Esophagus (tissue), 2 donors: ENCODE data around the gene KDM5C. TPM values are rescaled to one million over a fixed set of nuclear protein-coding genes. Genes with fewer than 3 reads are reported as not detected.

ENCODE experiments used
- H3K27ac ChIP-seq, 2 donors: one replicate each; pipeline ENCODE4 v1.5.1; 2013; ENCODE audit warnings: low read depth in 2 of 2, mild to moderate bottlenecking in 2 of 2, inconsistent platforms in 1 of 2, low read length in 1 of 2, moderate library complexity in 1 of 2
- H3K27me3 ChIP-seq, 2 donors: one replicate each; pipeline ENCODE4 v1.6.1; 2013; ENCODE audit warnings: low read length in 2 of 2, control low read depth in 1 of 2, mild to moderate bottlenecking in 1 of 2; ENCODE audit not compliant: insufficient read depth in 2 of 2, control insufficient read depth in 1 of 2
- H3K36me3 ChIP-seq, 2 donors: one replicate each; pipeline ENCODE4 v1.6.1; 2013; ENCODE audit warnings: low read length in 1 of 2; ENCODE audit not compliant: control insufficient read depth in 2 of 2, insufficient read depth in 2 of 2
- H3K4me1 ChIP-seq, 2 donors: one replicate each; pipeline ENCODE4 v1.6.1; 2013; ENCODE audit warnings: low read length in 1 of 2; ENCODE audit not compliant: control insufficient read depth in 2 of 2, insufficient read depth in 2 of 2
- H3K4me3 ChIP-seq, 2 donors: one replicate each; pipeline ENCODE4 v1.5.1; 2013; ENCODE audit warnings: low read length in 2 of 2, mild to moderate bottlenecking in 2 of 2, low read depth in 1 of 2, moderate library complexity in 1 of 2
- H3K9me3 ChIP-seq, 2 donors: one replicate each; pipeline ENCODE4 v1.6.1; 2013; ENCODE audit warnings: mild to moderate bottlenecking in 2 of 2, low read depth in 1 of 2, low read length in 1 of 2, moderate library complexity in 1 of 2; ENCODE audit not compliant: control insufficient read depth in 2 of 2, insufficient read depth in 1 of 2
- WGBS, 2 donors: extraction: QIAGEN DNeasy Blood & Tissue Kit; methylation state at CpG; one replicate each; pipeline ENCODE4 v1.1.7; 2013; 5-methylcytosine and 5-hydroxymethylcytosine counted together
- polyA plus RNA-seq, 2 donors: library from polyadenylated mRNA; stranded (reverse); fragments of 200-250 nt; gene quantifications; one replicate each; pipeline ENCODE4 v1.2.3, GENCODE V29; 2013
- donor health status: healthy with polysubstance abuse.
- donor health status: Bipolar disorder and iron deficiency.

The KDM5C gene
- polyA plus RNA-seq, 2 donors = 37.1 to 42.6 TPM

- H3K27ac ChIP-seq = peak overlapping the region in 1 of 2 donors; percentile 28
- H3K9me3 ChIP-seq = no peaks in the 10 kb centered on the region
- H3K36me3 ChIP-seq = no peaks in the 10 kb centered on the region
- H3K27me3 ChIP-seq = no peaks in the 10 kb centered on the region
- H3K4me3 ChIP-seq = no peak overlapping the region
- WGBS, 2 donors = 79% methylated on average over 7 of the region's 7 CpGs
- no peaks in the 10 kb centered on the region for H3K4me1 ChIP-seq
These were observed 37.3 kb upstream of the KDM5C start for GRCh38 chrX:53262189-53262917.

- Histone ChIP-seq H3K4me3 (no peak overlapping the region), H3K9me3 (no peaks in the 10 kb centered on the region), H3K27me3 (no peaks in the 10 kb centered on the region), H3K4me1 (no peaks in the 10 kb centered on the region), H3K36me3 (no peaks in the 10 kb centered on the region), H3K27ac (no peak overlapping the region)
- 50 to 54% methylated on average over 7 of the region's 7 CpGs for WGBS, 2 donors
These were observed 36.5 kb upstream of the KDM5C start for GRCh38 chrX:53261355-53261972.

- Histone ChIP-seq H3K27ac (no peak overlapping the region), H3K4me3 (no peak overlapping the region), H3K36me3 (no peaks in the 10 kb centered on the region), H3K27me3 (no peaks in the 10 kb centered on the region), H3K4me1 (no peaks in the 10 kb centered on the region), H3K9me3 (no peaks in the 10 kb centered on the region)
- WGBS, 2 donors = 70 to 75% methylated on average over 6 to 7 of the region's 7 CpGs
These were observed 35.8 kb upstream of the KDM5C start for GRCh38 chrX:53260836-53261235.

GRCh38 chrX:53257670-53258423 lies 32.8 kb upstream of the KDM5C start:
- H3K27ac ChIP-seq = no peak overlapping the region
- no peaks in the 10 kb centered on the region for H3K36me3 ChIP-seq
- no peaks in the 10 kb centered on the region for H3K9me3 ChIP-seq
- no peaks in the 10 kb centered on the region for H3K4me1 ChIP-seq
- no peak overlapping the region for H3K4me3 ChIP-seq
- 85 to 93% methylated on average over 6 of the region's 6 CpGs for WGBS, 2 donors
- no peaks in the 10 kb centered on the region for H3K27me3 ChIP-seq

DNA sequence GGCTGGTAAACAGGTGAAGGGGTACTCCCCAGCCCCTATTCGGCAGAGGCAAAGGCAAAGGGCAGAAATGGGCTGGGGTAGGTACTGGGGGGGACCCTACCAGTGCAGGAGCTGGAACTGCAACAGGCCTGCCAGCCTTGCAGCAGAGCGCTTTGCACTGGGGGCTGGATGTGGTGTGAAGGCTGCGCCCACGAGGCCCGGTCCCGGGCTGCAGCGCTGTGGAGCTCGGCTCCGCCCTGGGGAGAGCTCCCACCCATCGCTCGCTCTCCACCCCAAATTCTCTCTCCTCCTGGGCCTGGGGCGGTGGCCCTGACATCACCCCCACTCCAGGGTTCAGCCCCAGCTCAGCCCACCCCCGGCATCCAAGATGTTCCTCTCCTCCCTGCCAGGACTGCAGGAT lies 32.2 kb upstream of the KDM5C start:
- no peaks in the 10 kb centered on the region for H3K36me3 ChIP-seq
- H3K4me1 ChIP-seq = no peaks in the 10 kb centered on the region
- H3K9me3 ChIP-seq = no peaks in the 10 kb centered on the region
- H3K27ac ChIP-seq = no peak overlapping the region
- 83 to 87% methylated on average over 12 to 13 of the region's 13 CpGs for WGBS, 2 donors
- no peaks in the 10 kb centered on the region for H3K27me3 ChIP-seq
- no peak overlapping the region for H3K4me3 ChIP-seq

DNA sequence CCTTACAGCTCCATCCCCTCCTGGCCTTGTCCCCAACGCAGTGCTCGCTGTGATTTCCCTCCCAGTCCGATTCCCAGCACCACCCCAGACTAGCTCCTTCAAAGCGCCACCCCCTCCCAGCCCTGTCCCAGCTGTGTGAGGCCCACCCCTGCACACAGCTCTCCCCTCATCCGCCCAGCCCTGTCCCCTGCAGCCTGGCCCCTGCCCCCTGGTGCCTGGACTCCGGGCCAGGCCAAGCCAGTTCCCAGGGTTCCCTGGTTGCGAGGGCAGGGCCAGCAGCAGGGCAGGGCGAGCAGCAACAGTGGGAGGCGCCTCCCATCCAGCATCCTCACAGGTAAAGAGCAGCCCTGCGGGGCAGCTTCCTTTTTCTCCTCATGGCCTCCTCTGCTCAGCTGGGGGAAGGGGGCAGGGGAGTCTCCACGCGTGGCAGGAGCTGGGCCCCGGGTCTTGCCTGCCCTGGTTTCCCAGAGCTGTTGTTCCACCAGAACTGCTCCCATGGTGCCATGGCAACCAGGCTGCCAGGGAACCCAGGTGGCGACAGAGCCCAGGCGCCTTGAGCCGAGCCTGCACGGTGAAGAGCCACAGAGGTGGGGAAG lies 31.5 kb upstream of the KDM5C start:
- no peaks in the 10 kb centered on the region for H3K27me3 ChIP-seq
- 57 to 74% methylated on average over 17 of the region's 17 CpGs for WGBS, 2 donors
- H3K27ac ChIP-seq = no peak overlapping the region
- H3K4me3 ChIP-seq = no peak overlapping the region
- no peaks in the 10 kb centered on the region for H3K4me1 ChIP-seq
- H3K36me3 ChIP-seq = no peaks in the 10 kb centered on the region
- no peaks in the 10 kb centered on the region for H3K9me3 ChIP-seq

DNA sequence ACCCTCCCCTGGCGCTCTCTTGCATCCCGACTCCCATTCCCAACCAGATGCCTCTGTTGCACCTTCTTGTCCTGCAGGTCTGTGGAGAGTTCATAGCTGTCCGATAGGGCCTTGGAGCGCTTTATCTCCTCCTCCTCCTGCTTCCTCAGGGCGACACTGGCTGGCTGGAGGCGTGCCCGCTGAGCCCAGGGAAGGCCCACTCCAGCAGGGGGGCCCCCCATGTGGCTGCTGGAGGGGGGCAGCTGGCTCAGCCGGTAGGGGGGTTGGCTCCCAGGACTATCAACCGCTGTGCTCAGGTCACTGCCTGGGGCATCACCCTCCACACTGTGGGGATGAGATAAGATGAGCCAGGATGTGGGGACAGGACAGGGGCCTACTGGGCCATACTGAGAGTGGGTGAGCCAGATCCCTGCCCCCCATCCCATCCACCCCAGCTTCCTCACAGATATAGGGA lies 30.8 kb upstream of the KDM5C start:
- WGBS, 2 donors = 80 to 86% methylated on average over 9 of the region's 9 CpGs
- no peaks in the 10 kb centered on the region for H3K27me3 ChIP-seq
- H3K27ac ChIP-seq = no peak overlapping the region
- H3K4me3 ChIP-seq = no peak overlapping the region
- H3K4me1 ChIP-seq = no peaks in the 10 kb centered on the region
- H3K36me3 ChIP-seq = no peaks in the 10 kb centered on the region
- no peaks in the 10 kb centered on the region for H3K9me3 ChIP-seq

- H3K36me3 ChIP-seq = no peaks in the 10 kb centered on the region
- no peaks in the 10 kb centered on the region for H3K9me3 ChIP-seq
- no peak overlapping the region for H3K4me3 ChIP-seq
- H3K27me3 ChIP-seq = no peaks in the 10 kb centered on the region
- WGBS, 2 donors = 94 to 95% methylated on average over 22 of the region's 22 CpGs
- no peak overlapping the region for H3K27ac ChIP-seq
- no peaks in the 10 kb centered on the region for H3K4me1 ChIP-seq
These were observed 29.8 kb upstream of the KDM5C start for GRCh38 chrX:53254570-53255461.
